MM.1S (cell line): Measurements from ENCODE around the gene PIK3CD.

Source experiments
- EZH2 ChIP-seq: fragments of 300-600 bp; sonication (generic); optimal IDR thresholded peaks from 2 replicates; pipeline ENCODE3; 2017; ENCODE audit warnings: low read depth, mild to moderate bottlenecking, antibody characterized with exemption, low read length, mixed read lengths
- TF ChIP-seq, protein P1 (sequence below): fragments of 300-600 bp; sonication (generic); IDR thresholded peaks from 2 replicates; pipeline ENCODE4 v1.5.1; 2016; ENCODE audit warnings: antibody characterized with exemption, low read length, mixed read lengths

GRCh38 chr1:9663257-9663656, 11.7 kb downstream of the PIK3CD start:
- TF ChIP-seq, protein P1, sequence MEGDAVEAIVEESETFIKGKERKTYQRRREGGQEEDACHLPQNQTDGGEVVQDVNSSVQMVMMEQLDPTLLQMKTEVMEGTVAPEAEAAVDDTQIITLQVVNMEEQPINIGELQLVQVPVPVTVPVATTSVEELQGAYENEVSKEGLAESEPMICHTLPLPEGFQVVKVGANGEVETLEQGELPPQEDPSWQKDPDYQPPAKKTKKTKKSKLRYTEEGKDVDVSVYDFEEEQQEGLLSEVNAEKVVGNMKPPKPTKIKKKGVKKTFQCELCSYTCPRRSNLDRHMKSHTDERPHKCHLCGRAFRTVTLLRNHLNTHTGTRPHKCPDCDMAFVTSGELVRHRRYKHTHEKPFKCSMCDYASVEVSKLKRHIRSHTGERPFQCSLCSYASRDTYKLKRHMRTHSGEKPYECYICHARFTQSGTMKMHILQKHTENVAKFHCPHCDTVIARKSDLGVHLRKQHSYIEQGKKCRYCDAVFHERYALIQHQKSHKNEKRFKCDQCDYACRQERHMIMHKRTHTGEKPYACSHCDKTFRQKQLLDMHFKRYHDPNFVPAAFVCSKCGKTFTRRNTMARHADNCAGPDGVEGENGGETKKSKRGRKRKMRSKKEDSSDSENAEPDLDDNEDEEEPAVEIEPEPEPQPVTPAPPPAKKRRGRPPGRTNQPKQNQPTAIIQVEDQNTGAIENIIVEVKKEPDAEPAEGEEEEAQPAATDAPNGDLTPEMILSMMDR: no peak
- no peak for TF ChIP-seq EZH2
